NB4 (cell line): ENCODE results near the gene C11orf58.

Experiments
- CTCF ChIP-seq: IDR thresholded peaks from one replicate; pipeline ENCODE4 v1.5.1; 2012; ENCODE audit warnings: low read depth, low read length
- MAX ChIP-seq: IDR thresholded peaks from 2 replicates; pipeline ENCODE4 v1.6.1; 2011; ENCODE audit warnings: low read depth, low read length
- MYC ChIP-seq: IDR thresholded peaks from 2 replicates; pipeline ENCODE4 v1.6.1; 2011; ENCODE audit warnings: low read depth, low read length
- POLR2A ChIP-seq: IDR thresholded peaks from 2 replicates; pipeline ENCODE4 v1.6.1; 2011; ENCODE audit warnings: mild to moderate bottlenecking; ENCODE audit not compliant: insufficient read length; ENCODE audit errors: extremely low read depth

DNA sequence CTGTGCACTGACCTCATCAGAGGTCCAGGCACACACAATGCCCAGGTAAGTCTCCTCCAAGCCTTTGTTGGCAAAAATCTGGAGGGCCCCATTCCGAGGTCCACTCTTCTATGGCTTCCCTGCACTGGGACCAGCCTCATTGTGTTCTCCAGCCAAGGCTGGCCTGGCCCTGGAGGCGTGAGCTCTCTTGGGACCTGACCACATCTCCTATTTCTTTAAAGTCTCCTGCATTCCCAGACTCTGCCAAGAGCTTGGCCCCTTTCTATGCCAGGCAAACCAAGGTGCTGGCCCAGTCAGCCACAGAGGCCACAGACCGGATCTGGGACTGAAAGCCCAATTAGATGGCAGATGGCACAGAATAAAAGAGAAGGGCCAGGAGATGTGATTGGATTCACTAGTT is 55.1 kb downstream of the C11orf58 start:
- TF ChIP-seq POLR2A (no peak), CTCF (no peak), MAX (no peak), MYC (no peak)
